ENCODE results near the gene EFCAB7.

The EFCAB7 gene

GRCh38 chr1:63480057-63480456 lies 43.3 kb upstream of the EFCAB7 start:
- Histone ChIP-seq H3K36me3 (ENCODE audit: control insufficient read depth in 2 of 2, insufficient read depth in 1 of 2, low read length in 2 of 2) (peaks cover 5 to 12% of the 10 kb centered on the region in 2 experiments), H3K4me3 (ENCODE audit: low read depth, low read length) (no peak overlapping the region), H3K9me3 (ENCODE audit: control insufficient read depth, insufficient read depth, low read depth, low read length) (no peaks in the 10 kb centered on the region), H3K27ac (ENCODE audit: extremely low read depth, low read depth, low read length) (no peak overlapping the region), H3K4me1 (ENCODE audit: control insufficient read depth, insufficient read depth, low read length) (peaks cover 6% of the 10 kb centered on the region; the same call in 1 of the 2 replicates)
- TF ChIP-seq ZBTB7A (tag by site-specific recombination; IDR thresholded peaks at IDR 0.05; ENCODE audit: low read depth) (no peak), ZNF843 (tag by site-specific recombination; IDR thresholded peaks at IDR 0.05) (peak; percentile 41), FEZF1 (tag by site-specific recombination; IDR thresholded peaks at IDR 0.05) (peak; percentile 46)
- POLR2A ChIA-PET = no interaction called here
- CTCF ChIA-PET = interaction anchor here (1.0 kb wide), 1 partner anchor 39 kb away, joined by 3 read pairs; no protein-coding TSS in a partner anchor

GRCh38 chr1:63486629-63487028 lies 36.7 kb upstream of the EFCAB7 start:
- Histone ChIP-seq H3K27ac (ENCODE audit: extremely low read depth, low read depth, low read length) (no peak overlapping the region), H3K36me3 (ENCODE audit: control insufficient read depth in 2 of 2, insufficient read depth in 1 of 2, low read length in 2 of 2) (peaks cover 0 to 6% of the 10 kb centered on the region in 2 experiments; a peak in 2 of 3 replicates), H3K4me1 (ENCODE audit: control insufficient read depth, insufficient read depth, low read length) (no peaks in the 10 kb centered on the region), H3K4me3 (ENCODE audit: low read depth, low read length) (no peak overlapping the region), H3K9me3 (ENCODE audit: control insufficient read depth, insufficient read depth, low read depth, low read length) (no peaks in the 10 kb centered on the region)
- ChIA-PET POLR2A (no interaction called here), CTCF (interaction anchor here (0.7 kb wide), 1 partner anchor 659 kb away, joined by 3 read pairs; no protein-coding TSS in a partner anchor)
- TF ChIP-seq KLF17 (tag by site-specific recombination; IDR thresholded peaks at IDR 0.05) = no peak
- TF ChIP-seq ZBTB7A (tag by site-specific recombination; IDR thresholded peaks at IDR 0.05; ENCODE audit: low read depth) = no peak
- TF ChIP-seq ZNF148 (tag by site-specific recombination; IDR thresholded peaks at IDR 0.05; ENCODE audit: borderline replicate concordance) = no peak
- peak; percentile 73 for TF ChIP-seq SCRT2 (tag by site-specific recombination; IDR thresholded peaks at IDR 0.05)
- no peak for TF ChIP-seq ZNF239 (tag by site-specific recombination; IDR thresholded peaks at IDR 0.05)
- TF ChIP-seq ZSCAN30 (tag by site-specific recombination; IDR thresholded peaks at IDR 0.05) = no peak
- no peak for TF ChIP-seq PRDM4 (tag by site-specific recombination; IDR thresholded peaks at IDR 0.05)
- no peak for TF ChIP-seq ZNF514 (tag by site-specific recombination; IDR thresholded peaks at IDR 0.05)

GRCh38 chr1:63487336-63488065 lies 35.8 kb upstream of the EFCAB7 start:
- CTCF ChIA-PET = interaction anchor here (0.6 kb wide), 1 partner anchor 1789 kb away, joined by 5 read pairs; no protein-coding TSS in a partner anchor
- H3K4me1 ChIP-seq (ENCODE audit: control insufficient read depth, insufficient read depth, low read length) = no peaks in the 10 kb centered on the region
- H3K36me3 ChIP-seq (ENCODE audit: control insufficient read depth in 2 of 2, insufficient read depth in 1 of 2, low read length in 2 of 2) = peaks cover 0 to 6% of the 10 kb centered on the region in 2 experiments; a peak in 2 of 3 replicates
- TF ChIP-seq ZNF148 (tag by site-specific recombination; IDR thresholded peaks at IDR 0.05; ENCODE audit: borderline replicate concordance) (no peak), ZNF596 (tag by site-specific recombination; IDR thresholded peaks at IDR 0.05) (no peak), SCRT2 (tag by site-specific recombination; IDR thresholded peaks at IDR 0.05) (no peak)
- H3K4me3 ChIP-seq (ENCODE audit: low read depth, low read length) = no peak overlapping the region
- POLR2A ChIA-PET = no interaction called here
- no peaks in the 10 kb centered on the region for H3K9me3 ChIP-seq (ENCODE audit: control insufficient read depth, insufficient read depth, low read depth, low read length)
- no peak overlapping the region for H3K27ac ChIP-seq (ENCODE audit: extremely low read depth, low read depth, low read length)
